Stromal cell of bone marrow (primary cell): ENCODE results near the gene TNF.
A peak's percentile ranks its signal among the peaks of the same experiment; 100 is the strongest.

ENCODE experiments used
- DNase-seq: peaks from one replicate; pipeline ENCODE4 v3.0.0-alpha.2; 2012; ENCODE audit warnings: low read depth

The TNF gene

DNA sequence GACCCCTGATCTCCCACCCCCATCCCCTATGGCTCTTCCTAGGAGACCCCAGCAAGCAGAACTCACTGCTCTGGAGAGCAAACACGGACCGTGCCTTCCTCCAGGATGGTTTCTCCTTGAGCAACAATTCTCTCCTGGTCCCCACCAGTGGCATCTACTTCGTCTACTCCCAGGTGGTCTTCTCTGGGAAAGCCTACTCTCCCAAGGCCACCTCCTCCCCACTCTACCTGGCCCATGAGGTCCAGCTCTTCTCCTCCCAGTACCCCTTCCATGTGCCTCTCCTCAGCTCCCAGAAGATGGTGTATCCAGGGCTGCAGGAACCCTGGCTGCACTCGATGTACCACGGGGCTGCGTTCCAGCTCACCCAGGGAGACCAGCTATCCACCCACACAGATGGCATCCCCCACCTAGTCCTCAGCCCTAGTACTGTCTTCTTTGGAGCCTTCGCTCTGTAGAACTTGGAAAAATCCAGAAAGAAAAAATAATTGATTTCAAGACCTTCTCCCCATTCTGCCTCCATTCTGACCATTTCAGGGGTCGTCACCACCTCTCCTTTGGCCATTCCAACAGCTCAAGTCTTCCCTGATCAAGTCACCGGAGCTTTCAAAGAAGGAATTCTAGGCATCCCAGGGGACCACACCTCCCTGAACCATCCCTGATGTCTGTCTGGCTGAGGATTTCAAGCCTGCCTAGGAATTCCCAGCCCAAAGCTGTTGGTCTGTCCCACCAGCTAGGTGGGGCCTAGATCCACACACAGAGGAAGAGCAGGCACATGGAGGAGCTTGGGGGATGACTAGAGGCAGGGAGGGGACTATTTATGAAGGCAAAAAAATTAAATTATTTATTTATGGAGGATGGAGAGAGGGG, 1.9 kb upstream of the TNF start:
- no peak for DNase-seq

- DNase-seq = no peak
Observed at GRCh38 chr6:31574106-31575061, 981 bp upstream of the TNF start.

- no peak for DNase-seq
Observed at GRCh38 chr6:31575952-31576685, 754 bp downstream of the TNF start.

DNA sequence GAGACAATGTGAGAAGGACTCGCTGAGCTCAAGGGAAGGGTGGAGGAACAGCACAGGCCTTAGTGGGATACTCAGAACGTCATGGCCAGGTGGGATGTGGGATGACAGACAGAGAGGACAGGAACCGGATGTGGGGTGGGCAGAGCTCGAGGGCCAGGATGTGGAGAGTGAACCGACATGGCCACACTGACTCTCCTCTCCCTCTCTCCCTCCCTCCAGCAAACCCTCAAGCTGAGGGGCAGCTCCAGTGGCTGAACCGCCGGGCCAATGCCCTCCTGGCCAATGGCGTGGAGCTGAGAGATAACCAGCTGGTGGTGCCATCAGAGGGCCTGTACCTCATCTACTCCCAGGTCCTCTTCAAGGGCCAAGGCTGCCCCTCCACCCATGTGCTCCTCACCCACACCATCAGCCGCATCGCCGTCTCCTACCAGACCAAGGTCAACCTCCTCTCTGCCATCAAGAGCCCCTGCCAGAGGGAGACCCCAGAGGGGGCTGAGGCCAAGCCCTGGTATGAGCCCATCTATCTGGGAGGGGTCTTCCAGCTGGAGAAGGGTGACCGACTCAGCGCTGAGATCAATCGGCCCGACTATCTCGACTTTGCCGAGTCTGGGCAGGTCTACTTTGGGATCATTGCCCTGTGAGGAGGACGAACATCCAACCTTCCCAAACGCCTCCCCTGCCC, 1.7 kb downstream of the TNF start:
- DNase-seq = no peak

DNA sequence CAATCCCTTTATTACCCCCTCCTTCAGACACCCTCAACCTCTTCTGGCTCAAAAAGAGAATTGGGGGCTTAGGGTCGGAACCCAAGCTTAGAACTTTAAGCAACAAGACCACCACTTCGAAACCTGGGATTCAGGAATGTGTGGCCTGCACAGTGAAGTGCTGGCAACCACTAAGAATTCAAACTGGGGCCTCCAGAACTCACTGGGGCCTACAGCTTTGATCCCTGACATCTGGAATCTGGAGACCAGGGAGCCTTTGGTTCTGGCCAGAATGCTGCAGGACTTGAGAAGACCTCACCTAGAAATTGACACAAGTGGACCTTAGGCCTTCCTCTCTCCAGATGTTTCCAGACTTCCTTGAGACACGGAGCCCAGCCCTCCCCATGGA, 2.2 kb downstream of the TNF start:
- no peak for DNase-seq

DNA sequence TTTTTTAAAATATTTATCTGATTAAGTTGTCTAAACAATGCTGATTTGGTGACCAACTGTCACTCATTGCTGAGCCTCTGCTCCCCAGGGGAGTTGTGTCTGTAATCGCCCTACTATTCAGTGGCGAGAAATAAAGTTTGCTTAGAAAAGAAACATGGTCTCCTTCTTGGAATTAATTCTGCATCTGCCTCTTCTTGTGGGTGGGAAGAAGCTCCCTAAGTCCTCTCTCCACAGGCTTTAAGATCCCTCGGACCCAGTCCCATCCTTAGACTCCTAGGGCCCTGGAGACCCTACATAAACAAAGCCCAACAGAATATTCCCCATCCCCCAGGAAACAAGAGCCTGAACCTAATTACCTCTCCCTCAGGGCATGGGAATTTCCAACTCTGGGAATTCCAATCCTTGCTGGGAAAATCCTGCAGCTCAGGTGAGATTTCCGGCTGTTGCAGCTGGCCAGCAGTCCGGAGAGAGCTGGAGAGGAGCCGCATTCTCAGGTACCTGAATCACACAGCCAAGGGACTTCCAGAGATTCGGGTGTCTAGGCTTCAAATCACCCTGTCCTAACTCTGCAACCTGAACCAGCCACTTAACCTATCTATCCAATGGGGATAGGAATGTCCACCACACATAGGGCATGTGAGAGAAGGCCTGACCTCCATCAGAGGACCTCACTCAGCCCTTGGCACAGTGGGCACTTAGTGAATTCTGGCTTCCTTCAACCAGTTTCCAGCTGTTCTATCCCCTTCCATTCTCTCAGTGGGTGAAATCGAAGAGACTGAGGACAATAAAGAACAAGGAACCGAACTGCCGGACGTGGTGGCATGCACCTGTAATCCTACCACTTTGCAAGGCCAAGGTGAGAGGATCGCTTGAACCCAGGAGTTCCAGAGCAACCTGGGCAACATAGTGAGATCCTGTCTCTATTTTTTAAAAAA, 3.1 kb downstream of the TNF start:
- DNase-seq = no peak

GRCh38 chr6:31579119-31579505, 3.7 kb downstream of the TNF start:
- no peak for DNase-seq

DNA sequence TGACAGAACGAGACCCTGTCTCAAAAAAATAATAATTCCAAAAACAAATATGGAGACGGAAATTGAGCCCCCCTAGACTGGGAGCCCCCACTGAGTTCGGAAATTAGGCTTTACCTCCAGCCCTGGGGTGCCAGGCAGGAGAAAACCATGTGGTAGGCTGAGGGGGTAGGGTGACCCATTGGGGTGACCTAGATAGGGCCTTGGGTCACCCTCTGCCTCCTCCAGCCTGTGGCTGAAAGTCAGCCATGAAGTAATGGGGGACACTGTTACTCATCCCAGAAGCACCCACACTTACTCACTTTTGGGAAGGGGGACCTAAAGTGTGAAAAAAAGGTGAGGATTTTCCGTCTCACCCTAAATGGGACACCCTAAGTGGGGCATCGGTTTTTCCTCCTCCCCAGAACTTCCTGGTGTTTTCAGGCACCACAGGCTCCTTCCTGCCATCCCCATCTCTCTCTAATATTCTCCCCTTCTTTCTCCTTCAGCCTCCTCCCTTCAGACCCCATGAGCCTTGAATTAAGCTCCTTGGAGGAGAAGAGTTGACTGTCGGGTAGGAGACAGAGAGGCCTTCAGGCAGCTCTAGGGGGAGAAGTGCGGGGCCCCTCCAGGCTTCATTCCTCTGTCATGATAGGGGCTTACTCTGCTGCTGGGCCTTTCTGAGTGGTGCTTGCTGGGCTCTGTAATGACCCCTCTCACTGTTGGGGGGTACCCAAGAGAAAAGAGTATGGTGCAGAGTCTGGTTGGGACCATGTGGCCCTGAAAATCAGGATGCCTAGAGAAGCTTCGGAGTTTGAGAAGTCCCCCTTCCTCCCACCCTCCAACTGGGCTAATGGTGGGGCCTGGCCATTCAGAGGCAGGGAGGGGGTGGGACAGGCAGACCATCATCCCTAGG, 4.4 kb downstream of the TNF start:
- no peak for DNase-seq

- no peak for DNase-seq
Observed at GRCh38 chr6:31580438-31580740, 5.0 kb downstream of the TNF start.

GRCh38 chr6:31580807-31581433, 5.6 kb downstream of the TNF start:
- DNase-seq = peak; percentile 47

DNA sequence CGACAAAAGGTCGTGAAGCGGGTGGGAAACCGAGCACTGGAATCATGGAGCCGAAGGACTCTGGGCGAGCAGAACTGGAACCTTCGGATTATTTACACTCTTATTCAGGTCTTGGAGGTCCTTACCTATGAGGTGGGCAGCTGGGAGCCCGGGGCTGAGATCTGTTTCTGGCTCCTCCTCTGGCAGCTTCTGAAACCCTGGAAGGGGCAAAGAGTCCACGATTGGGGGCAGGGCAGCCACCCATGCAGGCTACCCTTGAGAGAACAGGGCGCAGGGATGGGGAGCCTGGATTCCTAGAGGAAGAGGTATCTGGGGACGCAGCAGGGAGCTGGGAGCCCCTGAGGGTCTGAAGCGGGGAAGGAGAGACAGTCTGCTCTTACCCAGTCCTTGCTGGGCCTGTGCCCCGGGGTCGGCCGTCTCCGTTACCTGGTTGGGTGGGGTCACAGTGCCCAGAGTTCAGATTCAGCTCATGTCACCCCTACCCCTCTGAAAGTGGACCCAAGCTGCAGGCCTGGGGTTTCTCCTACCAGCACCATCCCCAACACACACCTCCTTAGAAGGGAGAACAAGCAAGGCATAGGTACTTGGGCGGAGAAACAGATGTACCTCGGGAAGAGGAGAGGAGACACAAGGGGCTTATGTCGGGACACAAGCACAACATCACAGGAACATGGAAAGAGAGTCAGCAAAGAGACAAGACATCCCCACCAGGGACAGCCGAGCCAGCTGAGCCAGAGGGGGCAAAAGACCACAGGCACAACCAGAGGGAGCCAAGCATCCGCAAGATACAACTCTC, 6.3 kb downstream of the TNF start:
- DNase-seq = no peak

GRCh38 chr6:31582230-31582643, 6.9 kb downstream of the TNF start, which contains the start of gene LTB:
Gene LTB (minus strand): TSS chr6:31582424. CDS start chr6:31582417, 7 bp downstream.
- no peak for DNase-seq

DNA sequence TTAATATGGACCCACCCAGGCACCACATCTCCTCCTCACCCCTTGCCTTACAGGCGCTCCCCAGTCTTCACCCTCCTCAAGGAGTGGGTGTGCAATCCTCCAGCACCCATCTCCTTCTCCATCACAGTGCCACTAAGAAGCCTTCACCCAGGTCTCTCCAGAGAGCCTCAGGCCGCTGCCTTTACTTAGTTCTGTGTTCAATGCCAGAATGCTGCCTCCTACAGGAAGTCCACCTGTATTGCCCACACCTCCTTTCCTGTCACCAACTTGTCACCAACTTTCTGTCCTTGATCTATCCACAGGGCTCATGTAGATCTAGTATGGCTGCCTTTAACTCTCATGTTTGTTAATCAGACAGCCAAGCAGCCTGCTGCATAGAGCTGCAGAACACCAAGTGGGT, 10.1 kb downstream of the TNF start:
- no peak for DNase-seq

DNA sequence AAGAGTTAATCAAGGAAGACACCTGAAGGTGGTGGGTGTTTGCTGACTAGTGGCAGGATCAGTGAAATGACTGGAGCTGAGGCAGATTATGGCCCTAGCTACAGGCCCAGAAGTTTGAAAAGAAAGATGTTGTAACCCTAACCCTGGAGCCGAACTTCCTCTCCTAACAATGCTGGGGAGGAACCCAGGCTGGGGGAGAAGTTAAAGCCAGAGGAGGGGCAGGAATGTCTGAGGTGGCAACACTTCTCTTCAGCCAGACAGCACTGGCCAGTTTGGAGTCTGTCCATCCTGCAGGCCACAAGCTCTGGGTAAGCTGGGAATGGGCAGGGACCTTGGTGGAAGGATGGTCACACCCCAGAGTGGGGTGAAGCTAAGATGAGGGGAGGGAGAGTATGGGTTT, 10.6 kb downstream of the TNF start, which contains the start of gene LST1:
TSS of gene LST1 (plus strand) at position 270 of the 400 bp plus-strand sequence. CDS start 1,023 bp downstream, outside the sequence.
- DNase-seq = no peak

GRCh38 chr6:31586599-31587281, 11.4 kb downstream of the TNF start:
- DNase-seq = no peak

DNA sequence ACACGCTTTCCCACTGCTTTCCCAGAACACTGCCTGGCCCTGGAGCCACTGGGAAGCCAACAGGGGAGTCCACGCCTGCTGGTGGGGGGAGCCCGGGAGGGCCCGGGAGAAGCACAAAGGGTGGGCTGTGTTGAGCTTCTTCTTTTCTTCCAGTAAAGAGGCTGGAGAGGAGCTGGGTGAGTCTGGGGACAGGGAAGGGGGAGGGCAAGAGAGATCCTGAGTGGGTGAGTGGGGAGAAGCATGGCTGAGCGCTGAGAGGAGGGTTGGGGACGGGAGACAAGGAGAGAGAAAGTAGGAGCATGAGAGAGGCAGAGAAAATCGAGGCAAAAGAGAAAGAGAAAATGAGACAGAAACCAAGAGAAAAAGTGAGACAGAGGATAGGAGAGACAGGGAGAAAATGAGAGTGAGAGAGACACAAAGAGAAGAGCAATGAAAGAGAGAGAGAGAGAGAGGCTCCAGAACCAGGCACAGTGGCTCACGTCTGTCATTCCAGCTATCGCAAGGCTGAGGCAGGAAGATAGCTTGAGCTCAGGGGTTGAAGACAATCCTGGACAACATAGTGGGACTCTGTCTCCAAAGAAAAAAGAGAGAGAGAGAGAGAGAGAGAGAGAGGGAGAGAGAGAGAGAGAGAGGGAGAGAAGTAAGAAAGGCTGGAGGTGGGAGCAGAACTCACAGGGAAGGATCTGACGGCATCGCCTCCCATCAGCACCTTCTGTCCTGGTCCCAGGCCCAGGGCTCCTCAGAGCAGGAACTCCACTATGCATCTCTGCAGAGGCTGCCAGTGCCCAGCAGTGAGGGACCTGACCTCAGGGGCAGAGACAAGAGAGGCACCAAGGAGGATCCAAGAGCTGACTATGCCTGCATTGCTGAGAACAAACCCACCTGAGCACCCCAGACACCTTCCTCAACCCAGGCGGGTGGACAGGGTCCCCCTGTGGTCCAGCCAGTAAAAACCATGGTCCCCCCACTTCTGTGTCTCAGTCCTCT, 12.7 kb downstream of the TNF start:
- DNase-seq = no peak
